Small intestine (tissue), 7 donors: ENCODE measurements around the gene TSSK2. TPM values are rescaled to one million over a fixed set of nuclear protein-coding genes. Genes with fewer than 3 reads are reported as not detected.

Experiments used
- DNase-seq, 2 donors: peaks; one replicate each; pipeline versions ENCODE4 v3.0.0 to v3.0.0-alpha.2; 2013
- FAIRE-seq: peaks from 2 replicates; lab custom pipeline; 2012; peaks lifted over from hg19 to GRCh38; lab: Jason Lieb, UNC
- H3K27ac ChIP-seq, 3 donors: one replicate each; pipeline ENCODE4 v1.5.1; 2013; ENCODE audit warnings: low read length in 2 of 3, mild to moderate bottlenecking in 2 of 3, control low read depth in 1 of 3, inconsistent platforms in 1 of 3, low read depth in 1 of 3, moderate library complexity in 1 of 3
- H3K27me3 ChIP-seq, 3 donors: one replicate each; pipeline ENCODE4 v1.6.1; 2013; ENCODE audit warnings: low read length in 3 of 3, inconsistent platforms in 1 of 3; ENCODE audit not compliant: control insufficient read depth in 3 of 3, insufficient read depth in 3 of 3
- H3K36me3 ChIP-seq, 3 donors: one replicate each; pipeline ENCODE4 v1.6.1; 2013; ENCODE audit warnings: low read length in 3 of 3, inconsistent platforms in 1 of 3, low read depth in 1 of 3, mild to moderate bottlenecking in 1 of 3, moderate library complexity in 1 of 3; ENCODE audit not compliant: control insufficient read depth in 3 of 3, insufficient read depth in 2 of 3
- H3K4me1 ChIP-seq, 3 donors: one replicate each; pipeline ENCODE4 v1.6.1; 2013; ENCODE audit warnings: low read length in 2 of 3, inconsistent platforms in 1 of 3, low read depth in 1 of 3, mild to moderate bottlenecking in 1 of 3, moderate library complexity in 1 of 3; ENCODE audit not compliant: control insufficient read depth in 3 of 3, insufficient read depth in 2 of 3
- H3K4me3 ChIP-seq, 3 donors: one replicate each; pipeline ENCODE4 v1.5.1; 2013; ENCODE audit warnings: low read length in 3 of 3, control low read depth in 1 of 3, inconsistent platforms in 1 of 3, low read depth in 1 of 3, mild to moderate bottlenecking in 1 of 3, moderate library complexity in 1 of 3
- H3K9me3 ChIP-seq, 2 donors: one replicate each; pipeline ENCODE4 v1.6.1; 2013; ENCODE audit warnings: low read depth in 1 of 2, low read length in 1 of 2; ENCODE audit not compliant: control insufficient read depth in 2 of 2, insufficient read depth in 1 of 2
- WGBS, 3 donors: extraction: QIAGEN DNeasy Blood & Tissue Kit; methylation state at CpG; one replicate each; pipeline ENCODE4 v1.1.7; 2013; 5-methylcytosine and 5-hydroxymethylcytosine counted together
- polyA plus RNA-seq, 4 donors: library from polyadenylated mRNA; stranded (reverse) in 3 of 4; unstranded in 1 of 4; fragments of 200-250 nt in 3 of 4; fragments of 120-200 nt in 1 of 4; gene quantifications; one replicate each; pipeline versions ENCODE4 v1.2.1 to v1.2.3, GENCODE V29; 2013
- donor health status: healthy with polysubstance abuse.
- donor health status: control.
- donor health status: control.
- donor health status: Bipolar disorder and iron deficiency.
- donor health status: healthy.

TSSK2 gene
- polyA plus RNA-seq, 4 donors: 0.04 TPM; not detected in 3

DNA sequence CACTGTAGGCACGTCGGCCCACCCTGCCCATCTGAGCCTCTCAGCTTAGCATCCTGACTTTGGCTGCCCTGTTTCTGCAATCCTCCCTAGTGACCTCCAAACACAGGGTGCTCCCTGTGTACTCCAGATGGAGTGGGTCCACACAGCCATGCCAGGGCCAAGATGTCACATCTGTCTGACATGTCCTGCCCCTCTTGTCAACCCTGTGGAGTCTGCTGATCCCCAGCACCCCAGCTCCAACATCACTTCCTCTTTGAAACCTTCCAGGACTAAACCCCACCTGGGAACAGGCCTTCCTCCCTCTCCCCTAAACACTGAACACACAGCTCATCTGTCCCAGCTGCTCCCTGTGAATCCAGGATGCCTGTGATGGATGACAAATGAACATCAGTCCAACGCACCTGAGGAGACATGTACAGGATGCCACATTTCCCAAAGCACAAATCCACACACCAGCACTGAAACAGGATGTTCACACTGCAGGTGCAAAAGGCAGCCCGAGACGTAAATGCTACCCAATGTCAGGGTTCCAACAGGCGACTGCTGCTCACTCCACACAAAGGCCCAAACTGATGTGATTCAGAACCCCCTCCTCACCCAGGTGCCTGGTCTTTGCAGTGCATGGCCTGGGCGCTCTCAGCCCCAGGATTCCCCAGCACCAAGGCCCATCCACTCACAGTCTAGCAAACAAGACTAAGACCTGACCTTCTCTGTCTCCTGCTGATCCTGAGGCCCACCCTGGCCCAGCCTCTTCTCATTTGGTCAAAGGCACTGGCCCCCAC lies 2.0 kb upstream of the TSSK2 start:
- Histone ChIP-seq H3K4me3 (no peak overlapping the region), H3K4me1 (peaks cover 0 to 5% (median 0%) of the 10 kb centered on the region in 3 donors), H3K36me3 (peaks cover 3 to 33% (median 5%) of the 10 kb centered on the region in 3 donors), H3K9me3 (no peaks in the 10 kb centered on the region), H3K27me3 (no peaks in the 10 kb centered on the region), H3K27ac (no peak overlapping the region)
- FAIRE-seq (no peak), DNase-seq (no peak)
- WGBS, 3 donors: 90 to 94% (median 93%) methylated on average over 7 of the region's 7 CpGs

GRCh38 chr22:19129871-19130270 lies 1.2 kb upstream of the TSSK2 start:
- Histone ChIP-seq H3K27me3 (no peaks in the 10 kb centered on the region), H3K27ac (no peak overlapping the region), H3K4me3 (no peak overlapping the region), H3K4me1 (no peaks in the 10 kb centered on the region), H3K9me3 (no peaks in the 10 kb centered on the region), H3K36me3 (peaks cover 5 to 40% (median 6%) of the 10 kb centered on the region in 3 donors)
- FAIRE-seq (no peak), DNase-seq (no peak)
- 66 to 81% (median 78%) methylated on average over 8 of the region's 8 CpGs for WGBS, 3 donors

DNA sequence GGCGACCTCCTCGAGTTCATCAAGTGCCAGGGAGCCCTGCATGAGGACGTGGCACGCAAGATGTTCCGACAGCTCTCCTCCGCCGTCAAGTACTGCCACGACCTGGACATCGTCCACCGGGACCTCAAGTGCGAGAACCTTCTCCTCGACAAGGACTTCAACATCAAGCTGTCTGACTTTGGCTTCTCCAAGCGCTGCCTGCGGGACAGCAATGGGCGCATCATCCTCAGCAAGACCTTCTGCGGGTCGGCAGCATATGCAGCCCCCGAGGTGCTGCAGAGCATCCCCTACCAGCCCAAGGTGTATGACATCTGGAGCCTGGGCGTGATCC lies 542 bp downstream of the TSSK2 start:
- Histone ChIP-seq H3K4me1 (no peaks in the 10 kb centered on the region), H3K36me3 (peaks cover 6 to 54% (median 10%) of the 10 kb centered on the region in 3 donors), H3K4me3 (no peak overlapping the region), H3K27me3 (no peaks in the 10 kb centered on the region), H3K9me3 (no peaks in the 10 kb centered on the region), H3K27ac (no peak overlapping the region)
- no peak for FAIRE-seq
- DNase-seq: no peak
- WGBS, 3 donors: 97% methylated on average over 19 of the region's 19 CpGs

DNA sequence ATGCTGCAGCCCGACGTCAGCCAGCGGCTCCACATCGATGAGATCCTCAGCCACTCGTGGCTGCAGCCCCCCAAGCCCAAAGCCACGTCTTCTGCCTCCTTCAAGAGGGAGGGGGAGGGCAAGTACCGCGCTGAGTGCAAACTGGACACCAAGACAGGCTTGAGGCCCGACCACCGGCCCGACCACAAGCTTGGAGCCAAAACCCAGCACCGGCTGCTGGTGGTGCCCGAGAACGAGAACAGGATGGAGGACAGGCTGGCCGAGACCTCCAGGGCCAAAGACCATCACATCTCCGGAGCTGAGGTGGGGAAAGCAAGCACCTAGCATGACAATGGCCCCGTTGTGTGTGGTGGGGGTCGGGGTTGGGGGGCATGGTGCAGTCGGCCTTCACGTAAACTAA lies 1.0 kb downstream of the TSSK2 start:
- no peaks in the 10 kb centered on the region for H3K4me1 ChIP-seq
- no peak overlapping the region for H3K27ac ChIP-seq
- H3K4me3 ChIP-seq: no peak overlapping the region
- peaks cover 6 to 59% (median 14%) of the 10 kb centered on the region in 3 donors for H3K36me3 ChIP-seq
- FAIRE-seq: no peak
- H3K9me3 ChIP-seq: no peaks in the 10 kb centered on the region
- WGBS, 3 donors: 92 to 95% (median 94%) methylated on average over 20 of the region's 20 CpGs
- no peak for DNase-seq
- no peaks in the 10 kb centered on the region for H3K27me3 ChIP-seq

GRCh38 chr22:19132693-19133400 lies 1.7 kb downstream of the TSSK2 start:
- FAIRE-seq: no peak
- 87 to 93% (median 89%) methylated on average over 9 of the region's 9 CpGs for WGBS, 3 donors
- no peaks in the 10 kb centered on the region for H3K9me3 ChIP-seq
- H3K36me3 ChIP-seq: peaks cover 6 to 66% (median 16%) of the 10 kb centered on the region in 3 donors
- H3K27me3 ChIP-seq: no peaks in the 10 kb centered on the region
- H3K27ac ChIP-seq: no peak overlapping the region
- no peak for DNase-seq
- no peaks in the 10 kb centered on the region for H3K4me1 ChIP-seq
- H3K4me3 ChIP-seq: no peak overlapping the region

DNA sequence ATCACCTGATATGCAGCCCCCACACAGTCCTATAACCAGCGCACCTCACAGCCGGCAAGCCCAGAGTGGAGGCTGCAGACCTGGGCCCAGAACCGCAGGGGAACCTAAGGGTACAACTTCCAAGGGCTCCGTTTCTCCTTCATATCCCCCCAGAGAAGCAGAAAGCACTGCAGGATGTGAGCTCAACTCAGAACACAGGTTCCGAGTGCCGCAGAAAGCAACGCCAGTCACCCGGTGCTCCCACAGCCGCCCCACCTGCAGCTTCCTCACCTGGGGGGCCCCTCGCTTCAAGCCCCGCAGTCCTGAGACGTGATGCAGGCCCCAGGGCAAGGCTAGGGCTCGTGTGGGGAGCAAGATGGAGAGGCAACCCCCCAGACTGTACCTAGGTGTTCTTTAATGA lies 2.5 kb downstream of the TSSK2 start:
- 94 to 98% (median 97%) methylated on average over 13 of the region's 13 CpGs for WGBS, 3 donors
- no peak for FAIRE-seq
- peaks cover 6 to 73% (median 16%) of the 10 kb centered on the region in 3 donors for H3K36me3 ChIP-seq

DNA sequence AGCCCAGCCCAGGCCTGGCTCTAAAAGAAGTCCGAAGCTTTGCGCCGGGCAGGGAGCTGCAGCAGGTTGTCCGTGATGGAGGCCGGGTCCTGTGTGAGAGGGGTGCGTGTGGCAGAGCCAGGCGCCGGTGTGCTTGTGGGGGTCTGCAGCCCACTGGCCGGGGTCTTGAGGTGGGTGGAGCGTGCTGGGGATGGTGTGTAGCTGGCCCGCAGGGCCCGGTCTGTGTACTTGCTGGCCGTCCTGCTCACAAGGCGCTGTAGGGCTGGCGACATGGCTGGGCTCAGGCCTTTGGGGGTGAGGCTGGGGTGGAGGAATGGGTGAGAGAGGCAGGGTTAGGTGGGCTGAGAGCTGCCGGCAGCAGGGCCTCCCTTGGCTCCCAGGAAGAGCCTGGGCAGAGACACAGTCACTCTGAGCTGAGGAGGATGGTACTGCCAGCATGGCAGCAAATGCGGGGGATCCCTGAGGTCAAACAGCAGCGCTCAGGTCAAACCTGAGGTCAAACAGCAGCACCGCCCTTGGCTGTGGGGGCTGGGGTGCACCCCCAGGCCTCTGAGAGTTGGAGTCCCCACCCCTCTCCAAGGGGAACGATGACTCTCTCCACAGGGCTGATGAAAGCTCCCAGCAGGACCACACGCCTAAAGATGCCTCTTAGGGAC lies 3.2 kb downstream of the TSSK2 start:
- FAIRE-seq: no peak
- no peak overlapping the region for H3K4me3 ChIP-seq
- no peaks in the 10 kb centered on the region for H3K9me3 ChIP-seq
- WGBS, 3 donors: 94 to 99% (median 96%) methylated on average over 21 of the region's 21 CpGs
- no peak for DNase-seq
- no peak overlapping the region for H3K27ac ChIP-seq
- no peaks in the 10 kb centered on the region for H3K27me3 ChIP-seq
- H3K4me1 ChIP-seq: no peaks in the 10 kb centered on the region
- H3K36me3 ChIP-seq: peaks cover 9 to 80% (median 16%) of the 10 kb centered on the region in 3 donors

More for the DNA sequence above, 2.5 kb downstream of the TSSK2 start:
- Histone ChIP-seq H3K27ac (no peak overlapping the region), H3K27me3 (no peaks in the 10 kb centered on the region), H3K9me3 (no peaks in the 10 kb centered on the region), H3K4me3 (no peak overlapping the region), H3K4me1 (no peaks in the 10 kb centered on the region)
- DNase-seq: no peak

- Histone ChIP-seq H3K27ac (no peak overlapping the region), H3K4me1 (no peaks in the 10 kb centered on the region), H3K27me3 (no peaks in the 10 kb centered on the region), H3K9me3 (no peaks in the 10 kb centered on the region), H3K36me3 (peaks cover 9 to 86% (median 16%) of the 10 kb centered on the region in 3 donors), H3K4me3 (no peak overlapping the region)
- no peak for DNase-seq
- no peak for FAIRE-seq
- 90 to 93% (median 90%) methylated on average over 18 of the region's 18 CpGs for WGBS, 3 donors
Measured at GRCh38 chr22:19134874-19135273, 3.8 kb downstream of the TSSK2 start.
